SK-N-MC (cell line): ENCODE measurements around the gene RTN1.

Experiments used
- DNase-seq: peaks from one replicate; pipeline ENCODE4 v3.0.0-alpha.2; 2011; ENCODE audit warnings: low read depth, low spot score
- H3K27ac ChIP-seq: fragments of 200-600 bp; sonication (generic); 2 replicates; pipeline ENCODE4 v1.5.1; 2016; ENCODE audit warnings: mixed run types
- H3K36me3 ChIP-seq: fragments of 200-600 bp; sonication (generic); 2 replicates; pipeline ENCODE4 v1.6.1; 2017; ENCODE audit warnings: antibody characterized with exemption, low read length, mixed read lengths; ENCODE audit not compliant: insufficient read depth
- H3K4me3 ChIP-seq: fragments of 200-600 bp; sonication (generic); 2 replicates; pipeline ENCODE4 v1.5.1; 2016
- H3K9ac ChIP-seq: fragments of 200-600 bp; sonication (generic); 2 replicates; pipeline ENCODE4 v1.8.0; 2017; ENCODE audit warnings: mixed run types, mixed read lengths; ENCODE audit not compliant: insufficient read length
- H3K9me3 ChIP-seq: fragments of 200-600 bp; sonication (generic); 2 replicates; pipeline ENCODE4 v1.6.1; 2017; ENCODE audit warnings: low read depth, mild to moderate bottlenecking, antibody characterized with exemption, low read length, moderate library complexity, mixed read lengths
- EZH2 ChIP-seq: fragments of 200-600 bp; sonication (generic); IDR thresholded peaks from one replicate; pipeline ENCODE4 v1.6.1; 2017; ENCODE audit warnings: antibody characterized with exemption
- FOXP2 ChIP-seq: optimal IDR thresholded peaks from 2 replicates; pipeline ENCODE3; 2011; ENCODE audit warnings: mild to moderate bottlenecking, moderate library complexity; ENCODE audit not compliant: insufficient read depth; ENCODE audit errors: extremely low read length, control extremely low read depth
- POLR2AphosphoS5 ChIP-seq: IDR thresholded peaks from 2 replicates; pipeline ENCODE4 v1.6.1; 2012; ENCODE audit warnings: mild to moderate bottlenecking, low read depth, low read length, borderline replicate concordance

Gene RTN1

GRCh38 chr14:59695198-59695597 lies 175.4 kb downstream of the RTN1 start:
- TF ChIP-seq POLR2AphosphoS5 (no peak), EZH2 (no peak), FOXP2 (no peak)
- Histone ChIP-seq H3K4me3 (no peak overlapping the region), H3K9ac (no peak overlapping the region), H3K27ac (no peak overlapping the region), H3K9me3 (0 out of 2 replicates have a peak, but pooled peaks cover 6% of the 10 kb centered on the region), H3K36me3 (no peaks in the 10 kb centered on the region)
- DNase-seq: no peak

- Histone ChIP-seq H3K27ac (no peak overlapping the region), H3K9me3 (0 out of 2 replicates have a peak, but pooled peaks cover 6% of the 10 kb centered on the region), H3K36me3 (no peaks in the 10 kb centered on the region), H3K9ac (no peak overlapping the region), H3K4me3 (no peak overlapping the region)
- DNase-seq: no peak
- TF ChIP-seq POLR2AphosphoS5 (no peak), FOXP2 (no peak), EZH2 (no peak)
Measured at GRCh38 chr14:59691266-59691665, 179.3 kb downstream of the RTN1 start.

- no peak overlapping the region for H3K4me3 ChIP-seq
- no peaks in the 10 kb centered on the region for H3K36me3 ChIP-seq
- no peak overlapping the region for H3K9ac ChIP-seq
- no peak overlapping the region for H3K27ac ChIP-seq
- DNase-seq: no peak
- 0 out of 2 replicates have a peak, but pooled peaks cover 6% of the 10 kb centered on the region for H3K9me3 ChIP-seq
- TF ChIP-seq EZH2 (no peak), FOXP2 (no peak), POLR2AphosphoS5 (no peak)
Measured at GRCh38 chr14:59690426-59690825, 180.2 kb downstream of the RTN1 start.

GRCh38 chr14:59688224-59689170 lies 182.1 kb downstream of the RTN1 start:
- no peak for TF ChIP-seq EZH2
- no peak for TF ChIP-seq FOXP2
- no peak for DNase-seq
- no peak overlapping the region for H3K27ac ChIP-seq
- H3K9me3 ChIP-seq: 0 out of 2 replicates have a peak, but pooled peaks cover 6% of the 10 kb centered on the region
- no peak overlapping the region for H3K4me3 ChIP-seq
- no peaks in the 10 kb centered on the region for H3K36me3 ChIP-seq
- H3K9ac ChIP-seq: peak overlapping the region; percentile 33

GRCh38 chr14:59687663-59688062 lies 182.9 kb downstream of the RTN1 start:
- no peak for TF ChIP-seq POLR2AphosphoS5
- TF ChIP-seq FOXP2: no peak
- TF ChIP-seq EZH2: no peak

GRCh38 chr14:59679872-59680271 lies 190.7 kb downstream of the RTN1 start:
- no peaks in the 10 kb centered on the region for H3K9me3 ChIP-seq
- no peak for DNase-seq
- H3K9ac ChIP-seq: no peak overlapping the region
- TF ChIP-seq FOXP2 (no peak), POLR2AphosphoS5 (no peak), EZH2 (no peak)
- no peak overlapping the region for H3K27ac ChIP-seq
- no peak overlapping the region for H3K4me3 ChIP-seq
- no peaks in the 10 kb centered on the region for H3K36me3 ChIP-seq

More at GRCh38 chr14:59687663-59688062, 182.9 kb downstream of the RTN1 start:
- no peaks in the 10 kb centered on the region for H3K36me3 ChIP-seq
- H3K9me3 ChIP-seq: 0 out of 2 replicates have a peak, but pooled peaks cover 3% of the 10 kb centered on the region
- no peak for DNase-seq
- no peak overlapping the region for H3K4me3 ChIP-seq
- H3K9ac ChIP-seq: no peak overlapping the region
- no peak overlapping the region for H3K27ac ChIP-seq

GRCh38 chr14:59678352-59678751 lies 192.2 kb downstream of the RTN1 start:
- no peak overlapping the region for H3K27ac ChIP-seq

GRCh38 chr14:59677771-59678231 lies 192.8 kb downstream of the RTN1 start:
- TF ChIP-seq POLR2AphosphoS5 (no peak), EZH2 (no peak), FOXP2 (no peak)
- no peaks in the 10 kb centered on the region for H3K9me3 ChIP-seq
- no peak overlapping the region for H3K9ac ChIP-seq
- no peak overlapping the region for H3K4me3 ChIP-seq
- H3K36me3 ChIP-seq: no peaks in the 10 kb centered on the region
- DNase-seq: no peak
- no peak overlapping the region for H3K27ac ChIP-seq

More at GRCh38 chr14:59678352-59678751, 192.2 kb downstream of the RTN1 start:
- no peaks in the 10 kb centered on the region for H3K9me3 ChIP-seq
- TF ChIP-seq FOXP2: no peak
- no peak for TF ChIP-seq EZH2
- no peak for TF ChIP-seq POLR2AphosphoS5
- H3K36me3 ChIP-seq: no peaks in the 10 kb centered on the region
- H3K9ac ChIP-seq: no peak overlapping the region
- no peak overlapping the region for H3K4me3 ChIP-seq
- no peak for DNase-seq

GRCh38 chr14:59675394-59675793 lies 195.2 kb downstream of the RTN1 start:
- no peak for TF ChIP-seq FOXP2
- no peak for TF ChIP-seq POLR2AphosphoS5
- no peak for TF ChIP-seq EZH2
- Histone ChIP-seq H3K36me3 (no peaks in the 10 kb centered on the region), H3K27ac (no peak overlapping the region), H3K4me3 (no peak overlapping the region), H3K9me3 (no peaks in the 10 kb centered on the region), H3K9ac (no peak overlapping the region)
- no peak for DNase-seq
